Measurements from ENCODE around the gene FRMPD1.
A peak's percentile ranks its signal among the peaks of the same experiment; 100 is the strongest.

The FRMPD1 gene

GRCh38 chr9:37643214-37643613, 7.5 kb upstream of the FRMPD1 start:
- no peak for DNase-seq
- no peaks in the 10 kb centered on the region for H3K4me1 Mint-ChIP-seq
- H3K27ac Mint-ChIP-seq: no peak overlapping the region
- H3K27me3 Mint-ChIP-seq (ENCODE audit: low read depth, poor library complexity): peaks cover 69% of the 10 kb centered on the region
- TF ChIP-seq CTCF (IDR thresholded peaks at IDR 0.05): no peak
- no peak overlapping the region for H3K4me3 Mint-ChIP-seq
- H3K9me3 Mint-ChIP-seq: no peaks in the 10 kb centered on the region
- H3K36me3 Mint-ChIP-seq (ENCODE audit: low read depth): no peaks in the 10 kb centered on the region

GRCh38 chr9:37645903-37646506, 4.7 kb upstream of the FRMPD1 start:
- H3K4me1 Mint-ChIP-seq: peaks cover 4% of the 10 kb centered on the region
- no peaks in the 10 kb centered on the region for H3K9me3 Mint-ChIP-seq
- TF ChIP-seq CTCF (IDR thresholded peaks at IDR 0.05): no peak
- no peak overlapping the region for H3K4me3 Mint-ChIP-seq
- H3K27me3 Mint-ChIP-seq (ENCODE audit: low read depth, poor library complexity): peaks cover 89% of the 10 kb centered on the region
- no peak overlapping the region for H3K27ac Mint-ChIP-seq
- no peak for DNase-seq
- no peaks in the 10 kb centered on the region for H3K36me3 Mint-ChIP-seq (ENCODE audit: low read depth)

GRCh38 chr9:37650299-37650872, 368 bp upstream of the FRMPD1 start:
- Mint-ChIP-seq H3K4me1 (peaks cover 4% of the 10 kb centered on the region), H3K27ac (peak overlapping the region; percentile 29), H3K27me3 (ENCODE audit: low read depth, poor library complexity) (peaks cover 94% of the 10 kb centered on the region), H3K9me3 (no peaks in the 10 kb centered on the region), H3K4me3 (peak overlapping the region; percentile 80), H3K36me3 (ENCODE audit: low read depth) (no peaks in the 10 kb centered on the region)
- no peak for TF ChIP-seq CTCF (IDR thresholded peaks at IDR 0.05)
- peak; percentile 83 for DNase-seq

- Mint-ChIP-seq H3K27ac (no peak overlapping the region), H3K4me1 (peaks cover 4% of the 10 kb centered on the region), H3K9me3 (no peaks in the 10 kb centered on the region), H3K36me3 (ENCODE audit: low read depth) (no peaks in the 10 kb centered on the region), H3K4me3 (no peak overlapping the region), H3K27me3 (ENCODE audit: low read depth, poor library complexity) (peaks cover 92% of the 10 kb centered on the region)
- TF ChIP-seq CTCF (IDR thresholded peaks at IDR 0.05): no peak
- DNase-seq: no peak
Measured at GRCh38 chr9:37652261-37652660, 1.5 kb downstream of the FRMPD1 start.

GRCh38 chr9:37653385-37653784, 2.6 kb downstream of the FRMPD1 start:
- H3K27ac Mint-ChIP-seq: no peak overlapping the region
- no peak overlapping the region for H3K4me3 Mint-ChIP-seq
- no peak for DNase-seq
- peaks cover 4% of the 10 kb centered on the region for H3K4me1 Mint-ChIP-seq
- no peaks in the 10 kb centered on the region for H3K9me3 Mint-ChIP-seq
- H3K36me3 Mint-ChIP-seq (ENCODE audit: low read depth): no peaks in the 10 kb centered on the region
- H3K27me3 Mint-ChIP-seq (ENCODE audit: low read depth, poor library complexity): peaks cover 91% of the 10 kb centered on the region
- TF ChIP-seq CTCF (IDR thresholded peaks at IDR 0.05): no peak

- no peak for TF ChIP-seq CTCF (IDR thresholded peaks at IDR 0.05)
Measured at GRCh38 chr9:37656936-37657335, 6.2 kb downstream of the FRMPD1 start.

More at GRCh38 chr9:37656936-37657335, 6.2 kb downstream of the FRMPD1 start:
- no peak for DNase-seq
- Mint-ChIP-seq H3K36me3 (ENCODE audit: low read depth) (no peaks in the 10 kb centered on the region), H3K27ac (no peak overlapping the region), H3K4me3 (no peak overlapping the region), H3K4me1 (no peaks in the 10 kb centered on the region), H3K27me3 (ENCODE audit: low read depth, poor library complexity) (peaks cover 92% of the 10 kb centered on the region), H3K9me3 (no peaks in the 10 kb centered on the region)

All from nephron progenitor cell (in vitro differentiated cells).